Measurements from ENCODE around the gene CAMK2A.
A peak's percentile ranks its signal among the peaks of the same experiment; 100 is the strongest.

The CAMK2A gene

DNA sequence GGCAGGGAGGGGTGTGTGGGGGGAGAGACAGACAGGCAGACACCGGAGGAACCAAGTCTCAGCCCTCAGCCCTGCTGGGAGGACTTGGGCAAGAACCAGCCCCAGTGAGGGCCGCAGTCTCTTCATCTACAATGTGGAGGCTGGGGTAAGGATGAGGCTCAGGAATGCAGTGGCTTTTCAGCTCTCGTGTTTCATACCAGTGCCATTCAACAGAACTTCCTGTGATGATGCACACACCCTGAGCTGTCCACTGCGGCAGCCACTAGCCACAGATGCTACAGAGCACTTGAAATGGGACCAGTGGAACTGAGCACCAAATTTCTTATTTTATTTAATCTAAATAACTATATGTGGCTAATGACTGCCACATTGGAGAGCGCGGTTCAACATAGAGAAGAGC, 10.7 kb downstream of the CAMK2A start:
- no peak for DNase-seq (ENCODE audit: low spot score)

DNA sequence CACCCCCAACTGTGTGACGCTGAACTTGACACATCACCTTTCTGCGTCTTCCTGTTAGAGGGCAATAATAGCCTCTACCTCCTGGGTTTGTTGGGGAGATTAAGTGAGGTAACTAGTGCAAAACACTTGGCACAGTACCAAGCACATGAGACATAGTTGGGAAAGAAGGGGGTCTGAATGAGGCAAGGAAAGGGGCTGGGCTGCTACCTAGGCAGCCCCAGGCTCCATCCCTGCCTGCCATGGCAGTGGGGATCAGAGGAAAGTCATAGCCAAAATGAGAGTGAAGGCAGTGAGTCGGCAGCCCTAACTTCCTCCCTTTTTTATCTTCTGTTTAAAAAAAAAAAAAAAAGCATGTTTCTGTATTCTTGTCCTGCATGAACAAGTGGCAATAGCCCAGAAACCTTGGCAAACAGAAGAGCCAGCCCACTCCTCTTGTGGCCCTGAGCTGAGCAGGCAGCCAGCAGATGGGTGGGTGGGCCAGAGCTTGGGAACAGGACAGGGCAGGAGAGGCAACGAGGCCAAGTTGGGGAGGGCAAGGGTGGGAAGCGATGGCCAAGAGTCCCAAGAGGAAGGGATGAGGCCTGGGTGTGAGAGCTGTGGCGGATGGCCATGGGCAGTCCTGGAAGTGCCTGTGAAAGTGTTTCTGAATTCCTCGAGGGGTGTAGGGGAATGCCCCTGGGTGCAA, 11.4 kb downstream of the CAMK2A start:
- DNase-seq (ENCODE audit: low spot score) = no peak

DNA sequence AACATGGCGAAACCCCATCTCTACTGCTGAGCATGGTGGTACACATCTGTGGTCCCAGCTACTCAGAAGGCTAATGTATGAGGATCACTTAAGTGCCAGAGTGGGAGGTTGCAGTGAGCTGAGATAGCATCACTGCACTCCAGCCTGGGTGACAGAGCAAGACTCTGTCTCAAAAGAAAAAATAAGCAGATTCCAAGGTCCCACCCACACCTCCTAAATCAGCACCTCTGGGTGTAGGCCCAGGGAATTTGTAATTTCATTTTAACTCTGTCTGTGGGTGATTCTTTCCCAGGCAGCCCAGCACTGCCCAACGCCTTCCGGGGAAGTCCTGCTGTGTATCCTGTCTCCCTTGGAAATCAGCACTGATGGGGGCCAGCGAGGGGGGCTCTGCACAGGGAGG, 12.5 kb downstream of the CAMK2A start:
- no peak for DNase-seq (ENCODE audit: low spot score)

DNA sequence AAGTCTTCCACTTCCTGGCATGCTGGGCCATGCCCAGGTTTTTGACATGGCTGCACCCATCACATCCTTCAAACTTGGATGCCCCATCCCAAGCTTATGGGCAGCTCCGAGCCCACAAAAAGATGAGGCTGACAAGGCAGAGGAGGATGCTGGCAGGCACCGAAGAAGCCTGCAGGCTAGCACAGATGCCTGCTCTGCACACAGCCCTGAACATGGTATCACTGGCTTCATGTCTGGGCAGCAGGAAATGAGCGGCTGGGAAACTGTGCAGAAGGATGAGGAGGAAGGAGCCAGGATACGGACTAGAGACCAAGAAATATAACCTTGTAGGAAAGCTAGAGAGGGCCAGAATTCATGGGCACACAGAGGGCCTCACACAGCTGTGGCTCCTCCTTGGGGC, 14.8 kb downstream of the CAMK2A start:
- no peak for DNase-seq (ENCODE audit: low spot score)

DNA sequence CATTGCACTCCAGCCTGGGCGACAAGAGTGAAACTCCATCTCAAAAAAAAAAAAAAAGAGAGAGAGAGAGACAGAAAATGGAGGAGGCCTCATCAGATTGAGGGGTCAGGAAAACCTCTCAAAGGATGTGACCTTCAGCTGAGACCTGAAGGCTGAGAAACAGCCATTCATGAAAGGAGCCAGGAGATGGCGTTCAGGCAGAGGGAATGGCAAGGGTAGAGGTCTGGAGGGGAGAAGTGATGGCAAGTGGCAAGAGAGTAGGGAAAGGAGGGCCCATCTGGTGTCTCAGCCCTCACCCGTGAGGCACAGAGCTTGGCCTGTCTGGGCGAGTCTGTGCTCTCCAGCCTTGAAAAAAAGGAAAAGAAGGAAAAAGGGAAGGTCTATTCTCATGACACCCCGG, 17.0 kb downstream of the CAMK2A start:
- peak; percentile 84 for DNase-seq (ENCODE audit: low spot score)

DNA sequence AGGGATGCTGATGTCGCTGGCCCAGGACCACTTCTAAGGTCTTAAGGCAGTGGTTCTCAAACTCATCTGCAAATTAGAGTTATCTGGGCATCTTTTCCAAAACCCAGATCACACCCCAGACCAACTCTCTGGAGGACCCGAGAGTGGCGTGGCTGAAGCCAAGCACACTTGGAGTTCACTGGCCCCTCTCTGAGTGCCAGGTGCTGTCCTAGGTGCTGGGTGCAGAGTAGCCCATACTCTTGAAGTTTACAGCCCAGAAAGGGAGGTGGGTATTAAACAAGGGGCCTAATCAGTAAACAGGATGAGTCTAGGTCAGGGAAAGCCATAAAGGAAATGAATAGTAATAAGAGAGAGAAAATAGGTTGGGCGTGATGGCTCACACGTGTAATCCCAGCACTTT, 17.6 kb downstream of the CAMK2A start:
- DNase-seq (ENCODE audit: low spot score) = no peak

DNA sequence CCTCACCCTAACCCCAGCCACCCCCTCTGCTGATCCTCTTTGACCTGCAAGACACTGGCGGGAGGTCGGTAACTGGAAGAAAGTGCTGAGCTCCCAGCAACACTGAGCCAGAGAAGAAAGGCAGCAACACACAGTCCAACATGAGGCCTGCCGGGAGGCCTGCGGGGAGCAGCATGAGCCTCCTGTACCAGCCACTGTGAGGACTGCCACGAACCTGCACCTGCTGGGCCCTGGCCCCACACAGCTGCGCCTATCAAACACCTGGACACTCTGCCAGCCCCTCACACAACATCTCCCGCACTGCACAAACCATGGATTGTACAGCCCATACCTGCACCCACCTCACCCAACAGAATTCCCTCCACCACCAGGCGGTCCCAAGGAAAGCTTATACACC, 18.3 kb downstream of the CAMK2A start:
- no peak for DNase-seq (ENCODE audit: low spot score)

DNA sequence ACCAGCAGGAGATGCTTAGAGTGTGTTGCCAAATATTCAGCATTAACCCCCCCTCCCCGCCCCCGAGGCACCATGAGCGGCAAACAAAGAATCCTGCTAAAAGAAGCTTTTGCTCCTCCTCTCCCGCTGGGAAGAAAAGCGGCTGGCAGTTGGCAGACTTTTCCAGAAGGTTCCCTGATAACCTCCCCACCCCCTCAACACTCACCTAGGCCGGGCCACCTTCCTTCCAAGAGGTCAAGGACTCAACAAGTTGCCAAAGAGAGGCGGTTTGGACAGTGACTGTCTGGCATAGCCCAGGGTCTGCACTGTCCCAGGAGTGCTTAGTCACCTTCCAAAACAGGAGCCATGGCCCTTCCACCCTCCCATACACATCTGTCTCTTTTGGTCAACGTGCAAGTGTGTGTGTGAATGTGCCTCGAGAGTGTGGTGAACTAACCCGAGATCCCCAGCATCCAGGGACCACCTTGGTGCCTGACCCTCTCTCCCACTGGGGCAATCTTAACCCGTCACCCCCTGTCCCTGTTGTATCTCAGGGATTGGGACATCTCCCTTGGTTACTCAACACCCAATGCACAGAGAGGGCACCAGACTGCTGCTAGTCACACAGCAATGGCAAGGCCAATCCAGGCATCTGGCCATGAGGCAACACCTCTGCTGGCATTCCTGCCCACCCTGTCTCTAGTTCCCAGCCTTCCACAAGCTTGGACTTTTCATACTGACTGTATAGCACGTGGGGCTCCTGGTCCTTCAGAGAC, 18.9 kb downstream of the CAMK2A start:
- DNase-seq (ENCODE audit: low spot score) = no peak

DNA sequence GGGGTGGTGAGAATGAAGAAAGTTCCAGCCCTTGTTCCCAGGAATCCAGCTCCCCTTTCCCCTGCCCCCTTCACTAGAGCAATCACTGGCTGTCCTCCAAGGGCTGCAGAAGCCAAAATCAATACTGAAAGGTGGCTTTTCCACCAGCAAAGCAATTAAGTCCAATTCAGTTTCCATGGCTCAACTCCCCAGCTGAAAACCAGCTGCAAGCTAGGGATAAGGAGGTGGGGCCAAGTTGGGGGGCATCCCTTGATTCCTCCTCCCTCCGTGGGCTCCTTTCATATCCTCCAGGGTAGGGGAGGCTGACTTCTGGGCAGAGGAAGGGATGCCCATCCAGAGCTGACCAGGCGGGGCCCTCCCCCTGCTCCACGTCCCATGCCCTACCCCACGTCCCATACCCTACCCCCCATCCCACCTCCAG, 22.7 kb downstream of the CAMK2A start:
- DNase-seq (ENCODE audit: low spot score) = no peak

DNA sequence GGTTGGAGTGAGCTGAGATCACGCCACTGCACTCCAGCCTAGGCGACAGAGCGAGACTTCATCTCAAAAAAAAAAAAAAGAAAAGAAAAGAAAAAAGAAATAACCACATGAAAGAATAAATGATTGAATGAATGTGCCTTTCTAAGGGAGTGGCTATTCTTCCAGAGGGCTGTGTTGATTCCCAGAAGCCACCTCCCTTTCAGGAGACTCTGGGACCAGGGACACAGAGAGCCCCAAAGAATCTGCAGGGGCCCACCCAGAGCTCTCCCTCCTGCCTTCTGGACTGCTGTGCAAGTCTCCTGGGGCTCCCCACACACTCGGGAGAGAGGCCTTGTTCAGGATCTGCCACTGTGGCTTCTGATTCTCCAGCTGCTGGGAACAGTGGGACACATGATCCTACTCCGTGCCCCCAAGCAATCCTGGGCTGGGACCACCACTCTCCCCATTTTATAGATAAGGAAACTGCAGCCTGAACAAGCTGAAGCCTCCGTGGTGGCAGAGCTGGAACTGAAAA, 23.6 kb downstream of the CAMK2A start:
- no peak for DNase-seq (ENCODE audit: low spot score)

DNA sequence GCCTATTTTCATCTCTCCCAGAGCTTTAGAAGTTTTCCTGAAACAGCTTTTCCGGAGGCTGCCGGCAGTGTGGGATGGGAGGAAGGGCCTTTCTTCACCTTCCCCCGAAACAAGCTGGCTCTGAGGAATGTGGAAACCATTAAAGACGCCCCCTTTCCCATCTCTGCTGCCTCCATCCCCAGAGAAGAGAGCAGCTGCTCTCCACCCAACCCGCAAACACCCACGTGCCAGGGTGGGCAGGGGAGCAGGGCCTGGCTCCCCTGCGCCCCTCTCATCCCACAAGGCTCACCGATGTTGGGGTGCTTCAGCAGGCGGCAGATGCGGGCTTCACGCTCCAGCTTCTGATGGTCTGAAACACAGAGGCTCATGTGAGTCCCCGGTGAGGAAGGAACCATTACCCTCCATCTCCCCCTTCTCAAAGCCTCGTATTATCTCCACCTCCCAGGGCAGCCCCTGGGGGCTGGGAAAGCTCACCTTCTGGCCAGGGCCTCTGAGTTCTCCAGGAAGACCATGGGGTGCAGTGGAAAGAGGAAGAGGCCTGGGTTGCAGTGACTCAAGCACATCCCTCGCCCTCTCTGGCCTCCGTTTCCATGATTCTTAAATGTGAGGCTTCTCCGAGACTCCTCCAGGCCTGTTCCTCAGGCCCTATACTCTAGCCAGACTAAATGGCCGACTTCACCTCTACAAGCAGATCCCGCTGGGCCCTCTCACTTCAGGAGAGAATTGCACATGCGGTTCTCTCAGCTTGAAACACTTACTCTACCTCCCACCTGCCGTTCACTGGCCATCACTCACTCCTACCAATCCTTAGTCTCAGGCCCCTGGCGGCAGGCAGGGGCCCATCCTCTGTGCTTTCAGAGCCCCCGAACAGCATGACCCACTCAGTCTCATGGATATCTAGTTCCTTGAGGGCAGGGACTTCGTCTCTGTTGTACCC, 24.6 kb downstream of the CAMK2A start:
- DNase-seq (ENCODE audit: low spot score) = no peak

DNA sequence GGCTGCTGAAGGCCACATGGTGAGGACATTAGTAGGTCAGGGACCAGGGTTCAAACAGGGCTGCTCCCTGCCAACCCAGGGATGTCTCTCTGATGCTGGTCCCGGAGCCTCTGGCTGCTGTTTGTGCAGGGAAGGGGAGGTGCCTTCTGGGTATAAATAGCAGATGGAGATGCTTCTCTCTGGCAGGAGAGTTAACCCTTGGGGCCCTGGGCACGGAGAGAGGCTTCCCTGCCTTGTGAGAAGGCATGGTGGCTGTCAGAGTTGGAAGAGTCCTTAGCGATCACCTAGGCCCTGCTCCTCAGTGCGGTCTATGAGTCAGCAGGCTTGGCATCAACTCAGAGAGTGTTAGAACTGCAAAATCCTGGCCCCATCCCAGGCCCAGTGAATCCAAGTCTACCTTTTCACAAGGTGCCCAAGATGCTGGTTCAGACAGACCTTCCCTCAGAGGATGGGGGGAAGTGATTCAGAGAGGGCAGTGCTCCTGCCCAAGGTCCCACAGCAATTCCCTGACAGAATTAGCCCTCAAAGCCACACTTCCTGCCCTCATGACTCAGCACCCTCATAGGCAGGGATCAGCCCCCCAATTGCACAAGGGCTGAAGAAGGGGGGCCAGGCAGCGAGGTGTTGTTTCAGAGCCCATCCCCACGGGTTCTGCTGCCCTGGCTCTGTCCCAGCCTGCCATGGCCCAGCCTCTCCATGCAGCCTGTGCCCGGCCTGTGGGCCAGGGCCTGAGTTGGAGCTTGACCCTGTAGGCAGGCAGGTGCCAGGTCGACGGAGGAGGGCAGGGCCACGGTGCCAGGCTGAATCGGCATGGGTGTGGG, 25.6 kb downstream of the CAMK2A start:
- peak; percentile 60 for DNase-seq (ENCODE audit: low spot score)

DNA sequence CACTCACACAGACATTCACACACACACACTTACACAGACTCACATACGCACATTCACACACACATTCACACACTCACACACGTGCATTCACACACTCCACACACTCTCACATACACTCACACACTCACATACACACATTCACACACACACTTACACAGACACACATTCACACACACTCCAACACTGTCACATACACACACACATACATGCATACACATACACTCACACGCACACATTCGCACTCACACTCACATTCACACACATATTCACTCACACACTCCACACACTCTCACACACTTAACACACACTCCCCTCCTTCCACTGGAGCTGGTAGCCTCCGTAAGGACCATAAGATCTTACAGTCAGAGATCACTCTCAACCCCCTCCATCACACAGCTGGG, 26.2 kb downstream of the CAMK2A start:
- DNase-seq (ENCODE audit: low spot score) = no peak

DNA sequence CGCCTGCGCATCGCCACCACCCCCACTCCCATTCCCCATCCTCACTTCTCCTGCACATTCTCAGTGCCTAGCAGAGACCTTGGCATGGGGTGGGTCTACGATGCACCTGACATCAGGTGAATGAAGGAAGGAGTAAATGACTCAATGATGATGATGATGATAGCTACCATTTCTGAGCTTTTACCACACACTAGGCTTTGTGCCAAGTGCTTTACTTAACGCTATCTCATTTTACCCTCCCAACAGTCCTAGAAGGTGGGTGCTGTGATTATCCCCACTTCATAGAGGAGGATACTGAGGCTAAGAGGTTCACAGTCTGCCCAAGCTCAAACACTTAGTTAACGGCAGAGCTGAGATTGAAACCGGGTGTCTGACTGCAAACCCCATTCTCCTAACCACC, 27.1 kb downstream of the CAMK2A start:
- DNase-seq (ENCODE audit: low spot score) = no peak

DNA sequence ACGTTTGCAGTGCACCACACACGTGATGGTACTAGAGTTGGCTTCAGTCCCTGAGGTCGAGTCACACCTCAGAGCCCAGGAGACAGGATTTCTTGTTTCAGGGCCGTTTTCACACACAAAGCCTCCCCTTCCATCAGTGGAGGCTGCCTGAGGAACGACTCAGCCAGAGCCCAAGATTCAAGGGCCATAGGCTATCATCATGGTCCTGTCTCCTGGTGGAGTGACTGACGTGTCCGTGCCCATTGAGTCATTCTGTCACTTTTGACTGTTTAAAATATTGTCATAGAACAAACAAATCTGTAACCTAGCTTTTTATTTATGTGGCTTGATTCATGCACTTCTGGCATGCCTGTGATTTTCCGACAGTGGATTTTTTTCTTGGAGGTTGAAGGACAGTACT, 28.3 kb downstream of the CAMK2A start:
- DNase-seq (ENCODE audit: low spot score) = no peak

DNA sequence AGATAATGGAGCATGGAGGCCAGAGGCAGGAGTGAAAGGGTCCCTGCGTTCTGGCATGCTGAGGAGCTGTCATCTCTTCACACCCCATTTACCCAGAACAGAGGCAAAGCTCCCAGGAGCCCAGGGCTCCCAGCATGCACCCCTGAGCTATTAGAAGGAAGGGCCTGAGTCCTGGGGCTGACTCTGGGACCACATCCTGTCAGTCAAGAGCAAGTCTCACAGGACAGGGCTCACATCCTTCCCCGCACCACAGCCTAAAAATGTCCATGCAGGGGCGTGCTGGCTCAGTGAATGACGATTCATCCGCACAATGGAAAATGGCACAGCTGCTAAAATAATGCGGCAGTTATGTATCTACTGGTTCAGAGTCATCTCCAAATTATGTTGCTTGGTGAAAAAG, 31.4 kb downstream of the CAMK2A start:
- DNase-seq (ENCODE audit: low spot score) = no peak

DNA sequence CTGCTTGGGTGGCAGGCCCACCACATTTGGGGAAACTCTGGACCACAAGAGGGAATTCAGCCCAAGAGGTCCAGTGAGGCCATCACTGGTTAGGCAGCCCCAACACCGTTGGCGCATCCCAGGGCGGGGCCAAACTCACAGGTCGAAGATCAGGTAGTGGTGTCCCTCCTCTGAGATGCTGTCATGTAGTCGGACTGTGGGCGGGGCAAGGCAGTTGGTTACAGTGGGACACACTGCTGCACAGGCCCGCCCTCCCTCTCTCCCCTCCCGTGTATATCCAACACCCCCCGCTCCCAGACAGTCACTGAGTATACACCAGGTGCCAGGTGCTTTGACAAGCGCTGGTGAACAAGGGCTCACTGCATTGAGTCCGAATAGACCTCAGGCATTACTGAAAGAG, 32.1 kb downstream of the CAMK2A start:
- DNase-seq (ENCODE audit: low spot score) = no peak

DNA sequence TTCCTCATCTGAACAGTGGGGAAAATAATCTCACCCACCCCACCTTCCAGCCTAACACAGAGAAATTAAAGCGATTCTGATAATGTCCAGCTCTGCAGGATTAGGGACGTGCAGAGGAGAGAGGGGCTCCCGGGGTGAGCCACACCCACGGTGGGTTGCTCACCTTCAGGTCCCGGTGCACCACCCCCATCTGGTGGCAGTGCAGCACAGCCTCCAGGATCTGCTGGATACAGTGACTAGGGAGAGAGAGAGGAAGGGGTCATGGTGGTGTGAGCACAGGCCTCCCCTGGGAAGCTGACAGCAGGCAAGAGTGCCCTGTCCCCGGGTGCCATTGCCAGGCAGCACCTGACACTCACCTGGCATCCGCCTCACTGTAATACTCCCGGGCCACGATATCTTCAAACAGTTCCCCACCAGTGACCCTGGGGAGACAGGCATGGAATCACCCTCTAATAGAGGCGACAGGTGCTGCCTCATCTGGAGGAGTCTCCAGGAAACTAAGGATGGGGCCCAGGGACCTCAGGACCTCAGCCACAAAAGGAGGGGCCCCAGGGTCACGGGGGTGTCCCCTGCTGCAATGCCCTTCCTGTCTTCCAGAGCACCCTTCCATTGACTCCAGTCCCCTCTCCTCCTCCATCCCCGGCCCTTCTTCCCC, 33.0 kb downstream of the CAMK2A start:
- DNase-seq (ENCODE audit: low spot score) = peak; percentile 67

DNA sequence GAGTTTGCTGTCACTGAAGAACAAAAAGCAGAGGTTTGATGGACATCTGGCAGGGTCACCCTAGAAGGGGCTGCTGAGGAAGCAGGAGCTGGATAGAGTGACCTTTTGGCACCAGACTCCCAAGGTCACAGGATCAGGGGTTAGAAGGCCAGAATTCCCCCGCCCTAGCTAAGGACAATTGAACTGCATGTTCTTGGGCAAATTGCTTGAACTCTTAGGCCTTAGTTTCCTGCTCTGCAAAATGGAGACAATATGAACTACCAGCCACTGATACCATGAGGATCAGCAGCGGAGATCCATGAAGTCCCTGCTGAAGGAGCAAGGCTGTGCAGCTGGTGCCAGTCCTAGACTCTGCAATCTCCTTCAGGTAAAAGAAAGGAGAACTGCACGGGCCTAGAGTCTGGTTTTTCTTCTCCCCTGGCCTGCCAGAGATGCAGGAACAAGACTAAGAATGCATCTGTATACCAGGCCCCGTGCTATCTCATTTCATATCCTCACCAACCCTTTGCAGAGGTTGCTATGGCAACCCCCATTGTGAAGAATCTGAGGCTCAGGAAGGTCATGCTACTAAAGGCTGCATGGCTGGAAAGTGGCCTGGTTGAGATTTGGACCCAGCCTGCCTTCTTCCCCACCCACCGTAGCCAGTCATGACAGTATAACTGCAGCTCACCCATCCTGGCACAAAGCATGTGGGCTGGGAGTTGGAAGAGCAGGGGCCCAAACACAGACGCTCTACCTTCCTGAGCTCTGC, 33.7 kb downstream of the CAMK2A start:
- DNase-seq (ENCODE audit: low spot score) = no peak

DNA sequence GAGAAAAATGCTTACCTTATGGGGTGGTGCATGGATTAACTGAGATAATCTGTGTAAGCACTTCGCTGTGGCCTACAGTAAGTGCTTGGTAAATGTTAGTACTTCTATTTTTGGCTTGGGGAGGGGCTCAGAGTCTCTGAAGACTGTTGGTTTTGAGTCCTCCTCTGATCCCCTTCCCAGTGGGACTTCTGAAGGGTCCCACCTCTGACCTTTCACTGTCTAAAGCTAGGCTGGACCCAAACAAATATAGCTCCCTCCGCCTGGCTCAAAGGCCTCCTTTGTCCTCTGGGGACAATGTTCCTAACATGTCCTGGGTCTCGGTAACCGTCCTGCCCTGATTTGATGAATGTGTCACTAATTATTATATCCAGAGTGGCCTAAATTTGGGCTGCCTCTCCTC, 34.8 kb downstream of the CAMK2A start:
- DNase-seq (ENCODE audit: low spot score) = no peak
